K562 (cell line): ENCODE data around the gene RPUSD1. TPM values are rescaled to one million over a fixed set of nuclear protein-coding genes. Genes with fewer than 3 reads are reported as not detected.

Source experiments
- ATF6 ChIP-seq: sonication (generic); formaldehyde crosslinking; IDR thresholded peaks from 2 replicates; pipeline ENCODE4 v1.4.0; 2020; ENCODE audit warnings: mild to moderate bottlenecking, missing genetic modification reagents
- E2F3 ChIP-seq: fragments of 250-450 bp; sonication (Bioruptor Pico); IDR thresholded peaks from 2 replicates; pipeline ENCODE4 v1.4.0; 2020; ENCODE audit warnings: mild to moderate bottlenecking
- ELK1 ChIP-seq: sonication (generic); formaldehyde crosslinking; IDR thresholded peaks from 2 replicates; pipeline ENCODE4 v1.8.1; 2022; ENCODE audit warnings: missing genetic modification reagents
- EWSR1 ChIP-seq: fragments of 450-650 bp; IDR thresholded peaks from 2 replicates; pipeline ENCODE4 v1.6.1; 2018; ENCODE audit warnings: borderline replicate concordance, mild to moderate bottlenecking, low read depth, moderate library complexity; ENCODE audit not compliant: partially characterized antibody
- ILK ChIP-seq: fragments of 450-650 bp; IDR thresholded peaks from 2 replicates; pipeline ENCODE4 v1.6.1; 2016; ENCODE audit warnings: missing genetic modification characterization, low read depth, mild to moderate bottlenecking, missing compliant biosample characterization, moderate library complexity, borderline replicate concordance
- KDM1A ChIP-seq, 2 experiments: fragments of 450-650 bp; IDR thresholded peaks; 2 replicates each; pipeline ENCODE4 v1.6.1; 2016; ENCODE audit warnings: mild to moderate bottlenecking in 2 of 2
- KHSRP ChIP-seq: fragments of 450-650 bp; IDR thresholded peaks from 2 replicates; pipeline ENCODE4 v1.6.1; 2017
- MEF2A ChIP-seq: IDR thresholded peaks from 2 replicates; pipeline ENCODE4 v1.6.1; 2011; ENCODE audit warnings: low read depth, mild to moderate bottlenecking, low read length, moderate library complexity; ENCODE audit not compliant: control insufficient read depth
- NFATC3 ChIP-seq: fragments of 450-650 bp; IDR thresholded peaks from 2 replicates; pipeline ENCODE4 v1.6.1; 2017; ENCODE audit warnings: mild to moderate bottlenecking
- PBX2 ChIP-seq, 2 experiments: IDR thresholded peaks in 1 of 2; conservative IDR thresholded peaks in 1 of 2; 2 replicates each; pipeline ENCODE4 v1.6.1; 2016; ENCODE audit warnings: low read depth in 2 of 2, mild to moderate bottlenecking in 1 of 2, missing compliant biosample characterization in 1 of 2, missing genetic modification characterization in 1 of 2, moderate library complexity in 1 of 2
- PCBP1 ChIP-seq: fragments of 200-400 bp; formaldehyde crosslinking; IDR thresholded peaks from 2 replicates; pipeline ENCODE4 v1.6.1; 2018; ENCODE audit warnings: mild to moderate bottlenecking, low read depth, low read length; ENCODE audit not compliant: poor library complexity, severe bottlenecking
- PKNOX1 ChIP-seq: fragments of 450-650 bp; IDR thresholded peaks from 2 replicates; pipeline ENCODE4 v1.6.1; 2016
- POLR2AphosphoS2 ChIP-seq: IDR thresholded peaks from 2 replicates; pipeline ENCODE4 v1.6.1; 2012; ENCODE audit warnings: low read length, improper control_type of control experiment
- SMC3 ChIP-seq: conservative IDR thresholded peaks from 2 replicates; pipeline ENCODE4 v1.6.1; 2011; ENCODE audit warnings: low read depth, low read length, improper control_type of control experiment; ENCODE audit not compliant: insufficient read depth
- SOX6 ChIP-seq: fragments of 450-650 bp; IDR thresholded peaks from 2 replicates; pipeline ENCODE4 v1.6.1; 2014; ENCODE audit warnings: mild to moderate bottlenecking
- SREBF1 ChIP-seq: fragments of 150-350 bp; IDR thresholded peaks from 2 replicates; pipeline ENCODE4 v1.6.1; 2014; ENCODE audit warnings: antibody characterized with exemption, low read depth, low read length, borderline replicate concordance
- SREBF2 ChIP-seq: sonication (generic); formaldehyde crosslinking; IDR thresholded peaks from 2 replicates; pipeline ENCODE4 v1.4.0; 2020; ENCODE audit warnings: mild to moderate bottlenecking, missing genetic modification reagents
- TCF7L2 ChIP-seq: fragments of 150-350 bp; IDR thresholded peaks from 2 replicates; pipeline ENCODE4 v1.6.1; 2016; ENCODE audit warnings: low read depth, mild to moderate bottlenecking, low read length, moderate library complexity
- WHSC1 ChIP-seq: IDR thresholded peaks from one replicate; pipeline ENCODE4 v1.6.1; 2012; ENCODE audit warnings: low read length, control low read depth, inconsistent platforms
- ZNF23 ChIP-seq: fragments of 250-450 bp; sonication (Bioruptor Pico); IDR thresholded peaks from 2 replicates; pipeline ENCODE4 v1.4.0; 2020; ENCODE audit warnings: mild to moderate bottlenecking
- ZNF561 ChIP-seq: fragments of 450-650 bp; formaldehyde crosslinking; conservative IDR thresholded peaks from 2 replicates; pipeline ENCODE4 v1.4.0; 2020; ENCODE audit warnings: mild to moderate bottlenecking, moderate library complexity
- polyA plus RNA-seq, 8 experiments: library from polyadenylated mRNA; depleted of rRNA in 4 of 8; stranded (reverse) in 5 of 8; unstranded in 3 of 8; fragments of >200 nt; fragmentation: Nextera tagmentation in 2 of 8; fragmentation: Illumina TruSeq in 1 of 8; extraction: Ambion mirVana in 2 of 8; extraction: Trizol in 1 of 8; gene quantifications; 2 replicates each; pipeline versions ENCODE4 v1.2.1 to v1.2.3, GENCODE V29; 2011 to 2014; ENCODE audit warnings: inconsistent platforms in 1 of 8, missing spikeins in 1 of 8
- total RNA-seq, 7 experiments: library from RNA; depleted of rRNA in 6 of 7; stranded (reverse); fragments of >200 nt in 6 of 7; fragmentation: Illumina TruSeq in 2 of 7; extraction: Trizol in 2 of 7; gene quantifications; 2 replicates each; pipeline versions ENCODE4 v1.2.1 to v1.2.3, GENCODE V29; 2011 to 2021; ENCODE audit warnings: low replicate concordance in 1 of 7

The RPUSD1 gene
- total and polyA plus RNA-seq, 9 of the 15 experiments (the other 6 are each of a cell fraction or from before 2014, with no cell fraction given) = 0.45 to 56.6 (median 12.0) TPM

- no peak for TF ChIP-seq PBX2 (CRISPR knock-in tag; IDR thresholded peaks at IDR 0.05; ENCODE audit: low read depth)
- no peak for TF ChIP-seq PBX2 (tag; conservative IDR thresholded peaks at IDR 0.05; ENCODE audit: low read depth)
- TF ChIP-seq MEF2A = no peak
- TF ChIP-seq SOX6 = no peak; the same call in 1 of the 2 replicates
- TF ChIP-seq ELK1 (CRISPR knock-in tag) = no peak
- TF ChIP-seq KDM1A (IDR thresholded peaks at IDR 0.05) = 0 out of 4 replicates have a peak, but pooled peaks of 1 of the 2 experiments have one; percentile 10
- TF ChIP-seq PKNOX1 = no peak
- no peak for TF ChIP-seq EWSR1
- no peak for TF ChIP-seq TCF7L2
- TF ChIP-seq SREBF1 = no peak
- TF ChIP-seq ATF6 (CRISPR knock-in tag) = no peak
- no peak for TF ChIP-seq KHSRP
- no peak for TF ChIP-seq ZNF23 (CRISPR knock-in tag)
- TF ChIP-seq ILK (tag) = no peak
- no peak for TF ChIP-seq ZNF561 (CRISPR knock-in tag)
- TF ChIP-seq POLR2AphosphoS2 = no peak
- no peak for TF ChIP-seq E2F3 (CRISPR knock-in tag)
- peak; percentile 39 for TF ChIP-seq PCBP1
- TF ChIP-seq NFATC3 = no peak
- TF ChIP-seq WHSC1 = no peak
- peak; percentile 79 for TF ChIP-seq SMC3
- TF ChIP-seq SREBF2 (CRISPR knock-in tag) = no peak
These were observed 2.3 kb downstream of the RPUSD1 start (continued) for GRCh38 chr16:785563-786535.
